ENCODE results near the gene RNU6-9.
A peak's percentile ranks its signal among the peaks of the same experiment; 100 is the strongest.

- TF ChIP-seq CTCF (IDR thresholded peaks at IDR 0.05) (no peak), EZH2 (IDR thresholded peaks at IDR 0.05; ENCODE audit: borderline replicate concordance, insufficient read depth, low read depth, low read length, poor library complexity, severe bottlenecking) (peak; percentile 72)
Observed at GRCh38 chr19:925526-926322, 32.4 kb downstream of the RNU6-9 start, which contains the start of gene ARID3A.

Data from B cell (primary cell).